Endothelial cell of umbilical vein (primary cell): Measurements from ENCODE around the gene PRKCD. TPM values are rescaled to one million over a fixed set of nuclear protein-coding genes. Genes with fewer than 3 reads are reported as not detected.

Experiments used
- BruUV-seq: library from RNA; stranded (reverse); fragments of 400-500 nt; replicated peaks from 2 replicates; lab custom pipeline; 2021; lab: Mats Ljungman, UMichigan
- CTCF ChIA-PET: fragments of 300-600, 350-600 bp; sonication (Branson Sonifier 250); formaldehyde crosslinking; loops from one replicate; lab custom pipeline; 2021; ENCODE audit warnings: antibody characterized with exemption, inconsistent platforms; lab: Charles Lee
- POLR2A ChIA-PET: fragments of 300-600, 350-600 bp; sonication (Branson Sonifier 250); formaldehyde crosslinking; loops from one replicate; lab custom pipeline; 2021; ENCODE audit warnings: antibody characterized with exemption, inconsistent platforms; lab: Charles Lee
- DNase-seq: peaks from one replicate; pipeline ENCODE4 v3.0.0-alpha.2; 2011; ENCODE audit warnings: low read depth, low spot score
- FAIRE-seq: peaks from 2 replicates; lab custom pipeline; 2011; peaks lifted over from hg19 to GRCh38; lab: Jason Lieb, UNC
- H2AFZ ChIP-seq: 2 replicates; pipeline ENCODE4 v1.6.0; 2012; ENCODE audit warnings: low read depth, low read length, control low read depth, inconsistent platforms
- H3K27ac ChIP-seq: 2 replicates; pipeline ENCODE4 v1.5.1; 2011; ENCODE audit warnings: low read depth, mild to moderate bottlenecking, control low read depth, low read length, moderate library complexity; ENCODE audit not compliant: insufficient read depth
- H3K27me3 ChIP-seq, 2 experiments: 2 replicates each; pipeline versions ENCODE4 v1.6.0 to v1.6.1; 2011; ENCODE audit warnings: low read length in 2 of 2, mixed read lengths in 1 of 2; ENCODE audit not compliant: control insufficient read depth in 2 of 2, insufficient read depth in 2 of 2
- H3K36me3 ChIP-seq, 2 experiments: 2 replicates in 1 of 2; 3 replicates in 1 of 2; pipeline ENCODE4 v1.5.1; 2011; ENCODE audit warnings: low read length in 2 of 2, mild to moderate bottlenecking in 1 of 2, moderate library complexity in 1 of 2; ENCODE audit not compliant: control insufficient read depth in 2 of 2, insufficient read depth in 2 of 2; ENCODE audit errors: extremely low read depth in 1 of 2
- H3K4me1 ChIP-seq: 3 replicates; pipeline ENCODE4 v1.5.1; 2011; ENCODE audit warnings: mild to moderate bottlenecking, low read length; ENCODE audit not compliant: control insufficient read depth, insufficient read depth; ENCODE audit errors: extremely low read depth
- H3K4me2 ChIP-seq: 2 replicates; pipeline ENCODE4 v1.6.1; 2011; ENCODE audit warnings: low read length, control low read depth, mixed read lengths; ENCODE audit not compliant: insufficient read depth
- H3K4me3 ChIP-seq, 3 experiments: fragments of 200-600 bp in 1 of 3; sonication (generic), shearing (Covaris generic) in 1 of 3; replicated peaks in 1 of 3; 2 replicates each; pipeline ENCODE4 v1.5.1; 2011 to 2016; ENCODE audit warnings: control low read depth in 3 of 3, low read length in 3 of 3, mild to moderate bottlenecking in 2 of 3, inconsistent platforms in 1 of 3, low read depth in 1 of 3, moderate library complexity in 1 of 3; ENCODE audit not compliant: insufficient read depth in 1 of 3
- H3K79me2 ChIP-seq: 2 replicates; pipeline ENCODE4 v1.6.0; 2012; ENCODE audit warnings: low read length, inconsistent platforms; ENCODE audit not compliant: control insufficient read depth, insufficient read depth
- H3K9ac ChIP-seq: replicated peaks from 2 replicates; pipeline ENCODE3; 2011; ENCODE audit warnings: low read length, control low read depth; ENCODE audit not compliant: insufficient read depth; ENCODE audit errors: extremely low read depth
- H3K9me1 ChIP-seq: replicated peaks from 3 replicates; pipeline ENCODE4 v1.6.0; 2011; ENCODE audit warnings: mild to moderate bottlenecking, low read length; ENCODE audit not compliant: control insufficient read depth, insufficient read depth; ENCODE audit errors: extremely low read depth
- H3K9me3 ChIP-seq: replicated peaks from 2 replicates; pipeline ENCODE4 v1.5.1; 2012; ENCODE audit warnings: low read length, inconsistent platforms; ENCODE audit not compliant: control insufficient read depth, insufficient read depth
- H4K20me1 ChIP-seq: replicated peaks from 2 replicates; pipeline ENCODE3; 2011; ENCODE audit warnings: mild to moderate bottlenecking, low read length; ENCODE audit not compliant: control insufficient read depth, insufficient read depth; ENCODE audit errors: extremely low read depth
- CTCF ChIP-seq, 2 donors: IDR thresholded peaks; 1 replicate in 1 of 2; 2 replicates in 1 of 2; pipeline ENCODE4 v1.5.1; 2011; ENCODE audit warnings: low read length in 2 of 2, mild to moderate bottlenecking in 2 of 2, moderate library complexity in 2 of 2, control low read depth in 1 of 2, inconsistent platforms in 1 of 2, low read depth in 1 of 2; ENCODE audit not compliant: insufficient read depth in 1 of 2; ENCODE audit errors: extremely low read depth in 1 of 2
- EZH2 ChIP-seq: IDR thresholded peaks from 2 replicates; pipeline ENCODE4 v1.6.1; 2012; ENCODE audit warnings: borderline replicate concordance, low read depth, mild to moderate bottlenecking, moderate library complexity, low read length, inconsistent platforms; ENCODE audit not compliant: severe bottlenecking
- FOS ChIP-seq: IDR thresholded peaks from 2 replicates; pipeline ENCODE4 v1.6.1; 2011; ENCODE audit warnings: mild to moderate bottlenecking, low read length, moderate library complexity, borderline replicate concordance; ENCODE audit not compliant: insufficient read depth
- GATA2 ChIP-seq: IDR thresholded peaks from 2 replicates; pipeline ENCODE4 v1.7.0; 2011; ENCODE audit warnings: low read depth, mild to moderate bottlenecking, moderate library complexity, mixed read lengths, low read length; ENCODE audit not compliant: insufficient read length, insufficient read depth
- JUN ChIP-seq: IDR thresholded peaks from 2 replicates; pipeline ENCODE4 v1.6.1; 2011; ENCODE audit warnings: borderline replicate concordance, low read depth; ENCODE audit not compliant: insufficient read length, insufficient read depth
- MAX ChIP-seq: IDR thresholded peaks from 2 replicates; pipeline ENCODE4 v1.6.1; 2011; ENCODE audit not compliant: insufficient read depth, insufficient read length
- MYC ChIP-seq: IDR thresholded peaks from one replicate; pipeline ENCODE4 v1.6.1; 2011; ENCODE audit warnings: mild to moderate bottlenecking, low read depth, low read length
- POLR2A ChIP-seq: IDR thresholded peaks from 2 replicates; pipeline ENCODE4 v1.6.1; 2012; ENCODE audit warnings: low read depth, mild to moderate bottlenecking, control low read depth, low read length
- POLR2AphosphoS5 ChIP-seq: IDR thresholded peaks from 2 replicates; pipeline ENCODE4 v1.6.1; 2012; ENCODE audit warnings: low read depth, mild to moderate bottlenecking, control low read depth, low read length, moderate library complexity; ENCODE audit not compliant: insufficient read depth
- dilution Hi-C: fragments of 300-500 bp; cut with MboI; formaldehyde crosslinking; loops from one replicate; pipeline ENCODE4 v1.15.0; 2019; ENCODE audit warnings: low sequenced_read_pairs; ENCODE audit not compliant: extremely low pct_ligation_motif_present
- intact Hi-C: fragments of 100-400 bp; cut with micrococcal nuclease; formaldehyde crosslinking; loops from one replicate; pipeline ENCODE4 v1.10.0; 2022
- polyA plus RNA-seq, 4 experiments: library from polyadenylated mRNA; depleted of rRNA in 3 of 4; stranded (reverse) in 3 of 4; unstranded in 1 of 4; fragments of >200 nt; gene quantifications; 2 replicates each; pipeline versions ENCODE4 v1.2.1 to v1.2.3, GENCODE V29; 2011 to 2012; ENCODE audit warnings: missing spikeins in 1 of 4
- total RNA-seq: library from RNA; stranded (reverse); gene quantifications from 2 replicates; pipeline ENCODE4 v1.2.3, GENCODE V29; 2021

The PRKCD gene
- total and polyA plus RNA-seq, 2 donors (not counting 3 experiments of a cell fraction or from before 2014, with no cell fraction given): 15.5 to 19.0 TPM

DNA sequence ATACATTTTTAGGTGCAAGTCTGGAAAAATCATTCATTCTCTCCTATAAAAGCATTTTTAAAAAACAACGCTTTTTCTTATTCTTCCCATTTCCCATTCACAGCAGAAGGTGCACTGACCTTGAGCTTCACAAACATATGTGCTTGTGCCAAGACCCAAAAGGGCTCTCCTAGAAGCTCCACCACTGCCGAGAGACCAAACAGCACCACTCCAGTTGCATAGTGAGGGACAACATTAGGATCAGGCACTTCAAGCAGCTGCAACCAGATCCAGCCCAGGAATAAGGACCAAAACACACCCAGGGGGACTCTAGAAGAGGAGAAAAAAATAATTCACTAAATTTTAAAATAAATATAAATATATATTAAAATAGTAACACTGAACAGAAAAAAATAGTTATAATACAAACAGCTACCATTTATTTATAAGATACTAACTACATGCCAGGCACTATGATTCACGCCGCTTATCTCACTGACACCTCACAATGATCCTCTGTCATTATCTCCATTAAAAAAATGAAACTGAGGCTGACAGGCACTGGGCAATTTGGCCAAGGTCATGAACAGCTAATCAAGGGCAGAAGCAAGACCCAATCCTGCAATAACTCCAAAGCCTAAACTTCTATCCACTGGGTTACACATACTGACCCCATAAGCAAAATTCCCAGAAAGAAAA, 38.6 kb upstream of the PRKCD start:
- CTCF ChIA-PET: interaction anchor here (0.7 to 1.3 kb wide), 2 partner anchors 8 to 18 kb away, joined by 3 to 5 read pairs; no protein-coding TSS in a partner anchor
- Histone ChIP-seq H3K9me3 (no peaks in the 10 kb centered on the region), H3K79me2 (no peaks in the 10 kb centered on the region), H3K4me1 (no peaks in the 10 kb centered on the region), H3K4me3 (no peak overlapping the region), H3K9me1 (no peaks in the 10 kb centered on the region), H4K20me1 (no peaks in the 10 kb centered on the region), H3K27ac (no peak overlapping the region), H3K9ac (no peak overlapping the region), H2AFZ (no peak overlapping the region), H3K4me2 (no peak overlapping the region), H3K27me3 (no peaks in the 10 kb centered on the region), H3K36me3 (peaks cover 12 to 36% of the 10 kb centered on the region in 2 experiments)
- no TSS peak for BruUV-seq
- POLR2A ChIA-PET: no interaction called here
- FAIRE-seq (no peak), DNase-seq (no peak)
- TF ChIP-seq MYC (no peak), JUN (no peak), EZH2 (no peak), MAX (no peak), POLR2A (no peak), CTCF (IDR thresholded peaks at IDR 0.05; ENCODE audit: extremely low read depth in 1 of 2, insufficient read depth in 1 of 2, low read depth in 1 of 2, low read length in 2 of 2) (no peak), GATA2 (no peak), FOS (no peak), POLR2AphosphoS5 (no peak)
- dilution Hi-C loops: no loop called here
- intact Hi-C loops: no loop called here
